Prostate gland (tissue), 2 donors: ENCODE results near the gene RNF222. TPM values are rescaled to one million over a fixed set of nuclear protein-coding genes. Genes with fewer than 3 reads are reported as not detected.
"Not testable (repeated sequence)": the region's sequence is repeated elsewhere in the genome, so short reads cannot be mapped to it uniquely, and the experiment has no call there.

Experiments
- DNase-seq: peaks from one replicate; pipeline ENCODE4 v3.0.0-alpha.2; 2019; ENCODE audit warnings: low spot score
- H3K27ac ChIP-seq, 2 donors: fragments of 200-600 bp; sonication (generic); 2 replicates each; pipeline ENCODE4 v1.5.1; 2017 to 2019
- H3K27me3 ChIP-seq: fragments of 200-600 bp; sonication (generic); replicated peaks from 2 replicates; pipeline ENCODE4 v1.5.1; 2019; ENCODE audit not compliant: insufficient read depth
- H3K36me3 ChIP-seq, 2 donors: fragments of 200-600 bp; sonication (generic); 1 replicate in 1 of 2; 2 replicates in 1 of 2; pipeline versions ENCODE4 v1.5.1 to v1.8.1; 2017 to 2019
- H3K4me1 ChIP-seq: fragments of 200-600 bp; sonication (generic); replicated peaks from 2 replicates; pipeline ENCODE4 v1.5.1; 2019
- H3K4me3 ChIP-seq, 2 donors: fragments of 200-600 bp; sonication (generic); 2 replicates each; pipeline ENCODE4 v1.5.1; 2017 to 2019
- H3K9me3 ChIP-seq: fragments of 200-600 bp; sonication (generic); 2 replicates; pipeline ENCODE4 v1.5.1; 2017
- CTCF ChIP-seq, 4 experiments: fragments of 200-600 bp in 2 of 4; fragments of 450-650 bp in 2 of 4; sonication (generic) in 2 of 4; IDR thresholded peaks; 1 replicate in 3 of 4; 2 replicates in 1 of 4; pipeline ENCODE4 v1.5.1; 2016 to 2019; ENCODE audit warnings: antibody characterized with exemption in 4 of 4, mild to moderate bottlenecking in 2 of 4, moderate library complexity in 2 of 4
- POLR2A ChIP-seq: fragments of 450-650 bp; IDR thresholded peaks from one replicate; pipeline ENCODE4 v1.6.1; 2016; ENCODE audit warnings: antibody characterized with exemption, mild to moderate bottlenecking
- POLR2AphosphoS5 ChIP-seq: sonication (generic); formaldehyde crosslinking; IDR thresholded peaks from one replicate; pipeline ENCODE4 v1.6.1; 2017; ENCODE audit warnings: antibody characterized with exemption
- WGBS: methylation state at CpG from one replicate; pipeline ENCODE4 v1.1.5; 2018; 5-methylcytosine and 5-hydroxymethylcytosine counted together
- intact Hi-C: fragments of 100-400 bp; cut with DNase I; formaldehyde crosslinking; loops from one replicate; pipeline ENCODE4 v1.14.2; 2022
- total RNA-seq, 2 donors: library from RNA; depleted of rRNA; stranded (reverse); fragments of >200 nt; gene quantifications; one replicate each; pipeline ENCODE4 v1.1.0, GENCODE V29; 2016

RNF222 gene
- total RNA-seq, 2 donors from 2014 or later = not detected

- Histone ChIP-seq H3K9me3 (no peaks in the 10 kb centered on the region), H3K27ac (no peak overlapping the region), H3K4me1 (no peaks in the 10 kb centered on the region), H3K27me3 (no peaks in the 10 kb centered on the region), H3K36me3 (no peaks in the 10 kb centered on the region), H3K4me3 (no peak overlapping the region)
- intact Hi-C loops = no loop called here
- TF ChIP-seq POLR2AphosphoS5 = no peak
- no peak for TF ChIP-seq CTCF (IDR thresholded peaks at IDR 0.05)
- no peak for TF ChIP-seq POLR2A
- no peak for DNase-seq
- WGBS = 85% methylated on average over 2 of the region's 2 CpGs
Observed at GRCh38 chr17:8406174-8406573, 8.5 kb upstream of the RNF222 start.

DNA sequence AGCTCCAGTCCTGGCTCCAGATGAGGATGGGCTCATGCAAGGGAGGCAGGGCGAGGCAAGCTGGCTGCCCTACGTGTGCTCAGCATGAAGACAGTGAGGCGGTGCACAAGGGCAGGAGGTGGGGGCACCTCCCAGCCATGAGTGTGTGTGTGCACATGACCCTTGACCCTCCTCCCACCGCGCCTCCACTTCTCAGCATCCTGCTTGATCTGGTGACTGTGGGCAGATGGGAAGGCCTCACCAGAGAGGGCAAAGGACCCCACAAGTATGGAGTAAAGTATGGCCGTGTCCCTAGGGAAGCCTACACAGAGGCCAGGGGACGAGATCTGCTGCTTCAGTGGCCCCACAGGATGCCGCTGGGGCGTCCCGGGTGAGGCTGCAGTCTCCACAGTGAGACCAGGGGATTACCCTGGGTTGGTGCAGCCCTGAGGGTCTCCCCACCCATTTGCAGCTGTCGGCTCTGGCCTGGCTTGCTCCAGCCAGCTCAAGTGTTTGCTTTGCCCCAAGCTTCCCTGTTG lies 7.9 kb upstream of the RNF222 start:
- no peak for DNase-seq
- no peaks in the 10 kb centered on the region for H3K36me3 ChIP-seq
- H3K4me3 ChIP-seq = no peak overlapping the region
- H3K9me3 ChIP-seq = no peaks in the 10 kb centered on the region
- 88% methylated on average over 10 of the region's 11 CpGs for WGBS
- no peak overlapping the region for H3K27ac ChIP-seq
- no peak for TF ChIP-seq POLR2AphosphoS5
- no peak for TF ChIP-seq POLR2A
- no peak for TF ChIP-seq CTCF (IDR thresholded peaks at IDR 0.05)
- intact Hi-C loops = no loop called here
- no peaks in the 10 kb centered on the region for H3K4me1 ChIP-seq
- no peaks in the 10 kb centered on the region for H3K27me3 ChIP-seq

GRCh38 chr17:8402921-8403536 lies 5.4 kb upstream of the RNF222 start:
- no peaks in the 10 kb centered on the region for H3K9me3 ChIP-seq
- no peak overlapping the region for H3K4me3 ChIP-seq
- no peaks in the 10 kb centered on the region for H3K27me3 ChIP-seq
- H3K4me1 ChIP-seq = no peaks in the 10 kb centered on the region
- 82% methylated on average over 11 of the region's 11 CpGs for WGBS
- no peak for DNase-seq
- intact Hi-C loops = no loop called here
- TF ChIP-seq POLR2A (no peak), POLR2AphosphoS5 (no peak), CTCF (IDR thresholded peaks at IDR 0.05) (no peak)
- no peak overlapping the region for H3K27ac ChIP-seq
- H3K36me3 ChIP-seq = no peaks in the 10 kb centered on the region

- Histone ChIP-seq H3K27ac (no peak overlapping the region), H3K4me1 (no peaks in the 10 kb centered on the region), H3K9me3 (no peaks in the 10 kb centered on the region), H3K27me3 (peaks cover 5% of the 10 kb centered on the region), H3K36me3 (no peaks in the 10 kb centered on the region), H3K4me3 (no peak overlapping the region)
- intact Hi-C loops = no loop called here
- no peak for DNase-seq
- 96% methylated on average over 2 of the region's 2 CpGs for WGBS
- TF ChIP-seq POLR2AphosphoS5 (no peak), CTCF (IDR thresholded peaks at IDR 0.05) (no peak), POLR2A (no peak)
Observed at GRCh38 chr17:8401107-8401506, 3.5 kb upstream of the RNF222 start.

GRCh38 chr17:8398980-8399379 lies 1.4 kb upstream of the RNF222 start:
- no peaks in the 10 kb centered on the region for H3K4me1 ChIP-seq
- no peaks in the 10 kb centered on the region for H3K36me3 ChIP-seq
- H3K4me3 ChIP-seq = no peak overlapping the region
- no peaks in the 10 kb centered on the region for H3K9me3 ChIP-seq
- intact Hi-C loops = no loop called here
- DNase-seq = no peak
- TF ChIP-seq POLR2A = no peak
- TF ChIP-seq POLR2AphosphoS5 = no peak
- TF ChIP-seq CTCF (IDR thresholded peaks at IDR 0.05) = no peak
- H3K27ac ChIP-seq = no peak overlapping the region
- peaks cover 5% of the 10 kb centered on the region for H3K27me3 ChIP-seq
- 60% methylated on average over 6 of the region's 6 CpGs for WGBS

GRCh38 chr17:8394497-8394896 lies 3.1 kb downstream of the RNF222 start:
- intact Hi-C loops, DNase-seq, H3K4me1 ChIP-seq, H3K27me3 ChIP-seq, H3K4me3 ChIP-seq, H3K36me3 ChIP-seq, H3K9me3 ChIP-seq, H3K27ac ChIP-seq: not testable (repeated sequence)
- 90% methylated on average over 9 of the region's 9 CpGs for WGBS
